Sigmoid colon (tissue), 7 donors: ENCODE measurements around the gene COX6A1. TPM values are rescaled to one million over a fixed set of nuclear protein-coding genes. Genes with fewer than 3 reads are reported as not detected.

Experiments used
- DNase-seq: peaks from one replicate; pipeline ENCODE4 v3.0.0-alpha.2; 2019
- H3K27ac ChIP-seq, 4 donors: fragments of 200-600 bp; sonication (generic); one replicate each; pipeline ENCODE4 v1.5.1; 2016 to 2019; ENCODE audit warnings: mild to moderate bottlenecking in 1 of 4
- H3K27me3 ChIP-seq, 3 donors: fragments of 200-600 bp; sonication (generic); one replicate each; pipeline ENCODE4 v1.5.1; 2019; ENCODE audit warnings: mild to moderate bottlenecking in 1 of 3
- H3K36me3 ChIP-seq, 4 donors: fragments of 200-600 bp; sonication (generic); one replicate each; pipeline ENCODE4 v1.5.1; 2016 to 2019
- H3K4me1 ChIP-seq, 4 donors: fragments of 200-600 bp; sonication (generic); one replicate each; pipeline ENCODE4 v1.5.1; 2017 to 2019
- H3K4me3 ChIP-seq, 4 donors: fragments of 200-600 bp; sonication (generic); one replicate each; pipeline ENCODE4 v1.5.1; 2017 to 2019; ENCODE audit warnings: mild to moderate bottlenecking in 2 of 4, moderate library complexity in 1 of 4
- H3K9me3 ChIP-seq, 4 donors: fragments of 200-600 bp in 3 of 4; sonication (generic) in 3 of 4; one replicate each; pipeline versions ENCODE4 v1.5.1 to v1.6.1; 2013 to 2019
- CTCF ChIP-seq, 4 experiments: fragments of 450-650 bp in 3 of 4; fragments of 200-600 bp in 1 of 4; IDR thresholded peaks; one replicate each; pipeline ENCODE4 v1.5.1; 2016 to 2019; ENCODE audit warnings: antibody characterized with exemption in 4 of 4, mild to moderate bottlenecking in 3 of 4, moderate library complexity in 2 of 4
- EP300 ChIP-seq, 4 donors: sonication (generic); formaldehyde crosslinking; IDR thresholded peaks; one replicate each; pipeline ENCODE4 v1.6.1; 2017; ENCODE audit warnings: antibody characterized with exemption in 4 of 4
- POLR2A ChIP-seq, 2 donors: fragments of 450-650 bp; IDR thresholded peaks; one replicate each; pipeline ENCODE4 v1.6.1; 2016; ENCODE audit warnings: antibody characterized with exemption in 2 of 2, mild to moderate bottlenecking in 2 of 2, moderate library complexity in 2 of 2
- POLR2AphosphoS5 ChIP-seq, 4 donors: sonication (generic); formaldehyde crosslinking; IDR thresholded peaks; one replicate each; pipeline ENCODE4 v1.6.1; 2017; ENCODE audit warnings: antibody characterized with exemption in 4 of 4
- WGBS, 2 donors: extraction: QIAGEN DNeasy Blood & Tissue Kit; methylation state at CpG; one replicate each; pipeline ENCODE4 v1.1.7; 2013; 5-methylcytosine and 5-hydroxymethylcytosine counted together
- intact Hi-C: fragments of 100-400 bp; cut with DNase I; formaldehyde crosslinking; loops from one replicate; pipeline ENCODE4 v1.15.1; 2023
- polyA plus RNA-seq, 3 donors: library from polyadenylated mRNA; stranded (reverse); fragments of 200-250 nt; gene quantifications; one replicate each; pipeline ENCODE4 v1.2.3, GENCODE V29; 2013
- total RNA-seq, 4 donors: library from RNA; depleted of rRNA; stranded (reverse); fragments of >200 nt; gene quantifications; one replicate each; pipeline ENCODE4 v1.1.0, GENCODE V29; 2016
- donor health status: healthy with polysubstance abuse.
- donor health status: Bipolar disorder and iron deficiency.
- donor health status: healthy.

Gene COX6A1
- total and polyA plus RNA-seq, 7 donors, result 432 to 1,413 (median 633) TPM

- H3K27ac ChIP-seq, result no peak overlapping the region
- 83 to 95% methylated on average over 3 of the region's 3 CpGs for WGBS, 2 donors
- H3K36me3 ChIP-seq, result no peaks in the 10 kb centered on the region
- DNase-seq, result no peak
- peaks cover 0 to 5% (median 0%) of the 10 kb centered on the region in 4 donors for H3K4me1 ChIP-seq
- no peaks in the 10 kb centered on the region for H3K27me3 ChIP-seq
- no peaks in the 10 kb centered on the region for H3K9me3 ChIP-seq
- intact Hi-C loops, result no loop called here
- no peak overlapping the region for H3K4me3 ChIP-seq
- no peak for TF ChIP-seq POLR2AphosphoS5 (IDR thresholded peaks at IDR 0.05)
- no peak for TF ChIP-seq POLR2A (IDR thresholded peaks at IDR 0.05)
- no peak for TF ChIP-seq CTCF (IDR thresholded peaks at IDR 0.05)
- no peak for TF ChIP-seq EP300 (IDR thresholded peaks at IDR 0.05)
These were observed 12.1 kb upstream of the COX6A1 start for GRCh38 chr12:120425797-120426196.

- DNase-seq, result no peak
- no peak for TF ChIP-seq POLR2A (IDR thresholded peaks at IDR 0.05)
- TF ChIP-seq EP300 (IDR thresholded peaks at IDR 0.05), result no peak
- no peak for TF ChIP-seq POLR2AphosphoS5 (IDR thresholded peaks at IDR 0.05)
- Histone ChIP-seq H3K27me3 (peaks cover 0 to 4% (median 0%) of the 10 kb centered on the region in 3 donors), H3K4me1 (peaks cover 0 to 5% (median 0%) of the 10 kb centered on the region in 4 donors), H3K4me3 (no peak overlapping the region), H3K36me3 (no peaks in the 10 kb centered on the region), H3K9me3 (no peaks in the 10 kb centered on the region), H3K27ac (no peak overlapping the region)
- 21 to 56% methylated on average over 8 of the region's 8 CpGs for WGBS, 2 donors
- intact Hi-C loops, result no loop called here
These were observed 9.2 kb upstream of the COX6A1 start for GRCh38 chr12:120428597-120429229.

- Histone ChIP-seq H3K4me1 (peaks cover 0 to 5% (median 0%) of the 10 kb centered on the region in 4 donors), H3K9me3 (no peaks in the 10 kb centered on the region), H3K4me3 (no peak overlapping the region), H3K27me3 (peaks cover 0 to 4% (median 0%) of the 10 kb centered on the region in 3 donors), H3K27ac (no peak overlapping the region), H3K36me3 (no peaks in the 10 kb centered on the region)
- DNase-seq, result no peak
- 20 to 62% methylated on average over 7 of the region's 7 CpGs for WGBS, 2 donors
- TF ChIP-seq POLR2AphosphoS5 (IDR thresholded peaks at IDR 0.05) (no peak), POLR2A (IDR thresholded peaks at IDR 0.05) (no peak), CTCF (IDR thresholded peaks at IDR 0.05) (no peak), EP300 (IDR thresholded peaks at IDR 0.05) (no peak)
- intact Hi-C loops, result no loop called here
These were observed 8.5 kb upstream of the COX6A1 start for GRCh38 chr12:120429368-120429767.

DNA sequence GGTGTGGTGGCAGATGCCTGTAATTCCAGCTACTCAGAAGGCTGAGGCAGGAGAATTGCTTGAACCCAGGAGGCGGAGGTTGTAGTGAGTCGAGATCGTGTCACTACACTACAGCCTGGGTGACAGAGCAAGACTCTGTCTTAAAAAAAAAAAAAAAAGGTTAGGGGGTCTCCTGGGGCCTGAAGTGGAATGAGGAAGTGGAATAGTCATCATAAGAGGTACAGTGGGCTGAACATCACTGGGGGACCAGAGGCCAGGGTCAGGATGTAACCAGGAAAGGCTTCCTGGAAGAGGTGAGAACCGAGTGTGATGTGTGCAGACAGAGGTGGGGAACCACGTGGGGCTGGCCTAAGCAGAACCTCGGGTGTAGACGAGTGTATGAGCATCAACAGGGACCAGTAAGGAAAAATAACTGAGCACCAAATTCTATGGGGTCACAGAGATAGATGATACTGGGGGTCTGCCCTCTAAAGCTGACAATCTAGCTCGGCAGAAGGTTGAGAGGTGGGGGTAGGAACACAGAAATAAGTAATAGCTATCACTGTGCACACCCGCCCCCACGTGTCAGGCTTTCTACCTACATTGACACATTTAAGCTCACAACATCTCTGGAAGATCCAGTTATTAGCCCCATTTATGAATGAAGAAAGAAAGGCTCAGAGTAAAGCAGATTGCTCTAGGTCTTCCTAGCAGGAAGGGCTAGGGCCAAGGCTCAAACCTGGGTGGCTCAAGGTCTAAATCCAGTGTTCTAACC, 5.0 kb upstream of the COX6A1 start:
- TF ChIP-seq POLR2A (IDR thresholded peaks at IDR 0.05), result no peak
- TF ChIP-seq EP300 (IDR thresholded peaks at IDR 0.05), result no peak
- TF ChIP-seq CTCF (IDR thresholded peaks at IDR 0.05), result no peak
- no peak for TF ChIP-seq POLR2AphosphoS5 (IDR thresholded peaks at IDR 0.05)
- DNase-seq, result no peak
- intact Hi-C loops, result loop anchor here (10.0 kb wide), 2 partner anchors 102 to 282 kb away; partner anchors contain the start of genes RNF10 and UNC119B
- H3K27me3 ChIP-seq, result peaks cover 0 to 4% (median 0%) of the 10 kb centered on the region in 3 donors
- H3K27ac ChIP-seq, result no peak overlapping the region
- WGBS, 2 donors, result 66 to 75% methylated on average over 10 of the region's 10 CpGs
- H3K4me1 ChIP-seq, result peaks cover 0 to 9% (median 2%) of the 10 kb centered on the region in 4 donors
- no peaks in the 10 kb centered on the region for H3K36me3 ChIP-seq
- H3K9me3 ChIP-seq, result no peaks in the 10 kb centered on the region
- H3K4me3 ChIP-seq, result no peak overlapping the region
